Esophagus muscularis mucosa (tissue), 4 donors: ENCODE data around the gene KSR1.

Source experiments
- EP300 ChIP-seq: sonication (generic); formaldehyde crosslinking; IDR thresholded peaks from one replicate; pipeline ENCODE4 v1.6.1; 2017; ENCODE audit warnings: antibody characterized with exemption
- POLR2A ChIP-seq: fragments of 450-650 bp; IDR thresholded peaks from one replicate; pipeline ENCODE4 v1.6.1; 2017; ENCODE audit warnings: antibody characterized with exemption, moderate library complexity, mild to moderate bottlenecking, low read depth
- POLR2AphosphoS5 ChIP-seq, 2 donors: sonication (generic); formaldehyde crosslinking; IDR thresholded peaks; one replicate each; pipeline ENCODE4 v1.6.1; 2017; ENCODE audit warnings: antibody characterized with exemption in 2 of 2
- TF ChIP-seq, protein P1 (sequence below), 3 experiments: fragments of 200-600 bp in 2 of 3; fragments of 450-650 bp in 1 of 3; sonication (generic) in 2 of 3; IDR thresholded peaks; one replicate each; pipeline ENCODE4 v1.5.1; 2017 to 2019; ENCODE audit warnings: antibody characterized with exemption in 3 of 3, mild to moderate bottlenecking in 2 of 3, moderate library complexity in 1 of 3

GRCh38 chr17:27418366-27418615, 38.0 kb upstream of the KSR1 start:
- TF ChIP-seq, protein P1, sequence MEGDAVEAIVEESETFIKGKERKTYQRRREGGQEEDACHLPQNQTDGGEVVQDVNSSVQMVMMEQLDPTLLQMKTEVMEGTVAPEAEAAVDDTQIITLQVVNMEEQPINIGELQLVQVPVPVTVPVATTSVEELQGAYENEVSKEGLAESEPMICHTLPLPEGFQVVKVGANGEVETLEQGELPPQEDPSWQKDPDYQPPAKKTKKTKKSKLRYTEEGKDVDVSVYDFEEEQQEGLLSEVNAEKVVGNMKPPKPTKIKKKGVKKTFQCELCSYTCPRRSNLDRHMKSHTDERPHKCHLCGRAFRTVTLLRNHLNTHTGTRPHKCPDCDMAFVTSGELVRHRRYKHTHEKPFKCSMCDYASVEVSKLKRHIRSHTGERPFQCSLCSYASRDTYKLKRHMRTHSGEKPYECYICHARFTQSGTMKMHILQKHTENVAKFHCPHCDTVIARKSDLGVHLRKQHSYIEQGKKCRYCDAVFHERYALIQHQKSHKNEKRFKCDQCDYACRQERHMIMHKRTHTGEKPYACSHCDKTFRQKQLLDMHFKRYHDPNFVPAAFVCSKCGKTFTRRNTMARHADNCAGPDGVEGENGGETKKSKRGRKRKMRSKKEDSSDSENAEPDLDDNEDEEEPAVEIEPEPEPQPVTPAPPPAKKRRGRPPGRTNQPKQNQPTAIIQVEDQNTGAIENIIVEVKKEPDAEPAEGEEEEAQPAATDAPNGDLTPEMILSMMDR (IDR thresholded peaks at IDR 0.05), result no peak
- TF ChIP-seq POLR2A, result no peak
- TF ChIP-seq POLR2AphosphoS5 (IDR thresholded peaks at IDR 0.05), result no peak
- TF ChIP-seq EP300, result no peak
